K562 (cell line): ENCODE results near the gene SHC1. TPM values are rescaled to one million over a fixed set of nuclear protein-coding genes. Genes with fewer than 3 reads are reported as not detected.
A peak's percentile ranks its signal among the peaks of the same experiment; 100 is the strongest.

Experiments
- AFF4 ChIP-seq: sonication (generic); formaldehyde crosslinking; IDR thresholded peaks from 2 replicates; pipeline ENCODE4 v1.8.0; 2023; ENCODE audit warnings: mild to moderate bottlenecking, missing genetic modification reagents
- ARID1B ChIP-seq: fragments of 450-650 bp; IDR thresholded peaks from 2 replicates; pipeline ENCODE4 v1.6.1; 2016; ENCODE audit warnings: antibody characterized with exemption, mild to moderate bottlenecking, inconsistent platforms
- CHAMP1 ChIP-seq: fragments of 450-650 bp; IDR thresholded peaks from 2 replicates; pipeline ENCODE4 v1.6.1; 2016; ENCODE audit warnings: mild to moderate bottlenecking
- GTF3C2 ChIP-seq: IDR thresholded peaks from 3 replicates; pipeline ENCODE4 v1.6.1; 2011; ENCODE audit warnings: borderline replicate concordance, mild to moderate bottlenecking, moderate library complexity; ENCODE audit not compliant: insufficient read length; ENCODE audit errors: extremely low read depth
- LARP7 ChIP-seq: fragments of 450-650 bp; IDR thresholded peaks from 2 replicates; pipeline ENCODE4 v1.6.1; 2016
- MAX ChIP-seq: sonication (generic); formaldehyde crosslinking; IDR thresholded peaks from 2 replicates; pipeline ENCODE4 v1.9.0; 2022; ENCODE audit warnings: mild to moderate bottlenecking, missing genetic modification reagents
- MITF ChIP-seq: IDR thresholded peaks from 2 replicates; pipeline ENCODE4 v1.6.1; 2014; ENCODE audit warnings: antibody characterized with exemption
- MXD1 ChIP-seq: fragments of 250-450 bp; sonication (Bioruptor Pico); IDR thresholded peaks from 2 replicates; pipeline ENCODE4 v1.8.0; 2021; ENCODE audit warnings: borderline replicate concordance, mild to moderate bottlenecking, moderate library complexity; ENCODE audit not compliant: poor library complexity, severe bottlenecking
- RBM39 ChIP-seq: fragments of 200-400 bp; formaldehyde crosslinking; optimal IDR thresholded peaks from 2 replicates; pipeline ENCODE3; 2018; ENCODE audit warnings: low read depth, low read length
- SMARCE1 ChIP-seq: fragments of 450-650 bp; IDR thresholded peaks from 2 replicates; pipeline ENCODE4 v1.7.1; 2016; ENCODE audit warnings: mild to moderate bottlenecking
- TBL1XR1 ChIP-seq, 2 experiments: IDR thresholded peaks; 2 replicates each; pipeline ENCODE4 v1.6.1; 2012; ENCODE audit warnings: improper control_type of control experiment in 2 of 2, low read length in 2 of 2, mild to moderate bottlenecking in 1 of 2
- THAP7 ChIP-seq: fragments of 250-450 bp; sonication (Bioruptor Pico); IDR thresholded peaks from 2 replicates; pipeline ENCODE4 v1.5.0; 2021
- ZNF384 ChIP-seq: IDR thresholded peaks from 2 replicates; pipeline ENCODE4 v1.6.1; 2012; ENCODE audit warnings: low read depth, low read length, improper control_type of control experiment
- ZNF668 ChIP-seq: fragments of 250-450 bp; sonication (Bioruptor Pico); IDR thresholded peaks from 2 replicates; pipeline ENCODE4 v1.8.0; 2022; ENCODE audit warnings: mild to moderate bottlenecking, inconsistent platforms
- ZNF717 ChIP-seq: fragments of 250-450 bp; sonication (Bioruptor Pico); IDR thresholded peaks from 2 replicates; pipeline ENCODE4 v1.5.0; 2021
- polyA plus RNA-seq, 8 experiments: library from polyadenylated mRNA; depleted of rRNA in 4 of 8; stranded (reverse) in 5 of 8; unstranded in 3 of 8; fragments of >200 nt; fragmentation: Nextera tagmentation in 2 of 8; fragmentation: Illumina TruSeq in 1 of 8; extraction: Ambion mirVana in 2 of 8; extraction: Trizol in 1 of 8; gene quantifications; 2 replicates each; pipeline versions ENCODE4 v1.2.1 to v1.2.3, GENCODE V29; 2011 to 2014; ENCODE audit warnings: inconsistent platforms in 1 of 8, missing spikeins in 1 of 8
- total RNA-seq, 7 experiments: library from RNA; depleted of rRNA in 6 of 7; stranded (reverse); fragments of >200 nt in 6 of 7; fragmentation: Illumina TruSeq in 2 of 7; extraction: Trizol in 2 of 7; gene quantifications; 2 replicates each; pipeline versions ENCODE4 v1.2.1 to v1.2.3, GENCODE V29; 2011 to 2021; ENCODE audit warnings: low replicate concordance in 1 of 7

The SHC1 gene
- total and polyA plus RNA-seq, 9 of the 15 experiments (the other 6 are each of a cell fraction or from before 2014, with no cell fraction given) = 4.1 to 113 (median 51.9) TPM

- TF ChIP-seq GTF3C2 (no peak), SMARCE1 (no peak), ZNF668 (CRISPR knock-in tag) (no peak), THAP7 (no peak), AFF4 (no peak), TBL1XR1 (IDR thresholded peaks at IDR 0.05; ENCODE audit: low read length in 2 of 2) (no peak), ARID1B (0 out of 2 replicates have a peak, but pooled peaks have one; percentile 9), LARP7 (no peak), CHAMP1 (no peak), RBM39 (no peak), MAX (CRISPR knock-in tag) (no peak), MXD1 (CRISPR knock-in tag) (no peak), ZNF384 (no peak), MITF (no peak), ZNF717 (no peak)
Observed at GRCh38 chr1:155013632-155014031, 43.1 kb upstream of the SHC1 start (continued).
